NOMO-1 treated with dmso at 0.1 percent for 144 hours (cell line): ENCODE results near the gene GALNTL6.

Experiments used
- DNase-seq: peaks from one replicate; lab custom pipeline; 2025; ENCODE audit not compliant: unreplicated experiment; lab: John Stamatoyannopoulos, UW

GALNTL6 gene

GRCh38 chr4:172105918-172106317 lies 292.7 kb downstream of the GALNTL6 start:
- DNase-seq, result no peak

GRCh38 chr4:172109466-172109865 lies 296.3 kb downstream of the GALNTL6 start:
- no peak for DNase-seq

- DNase-seq, result no peak
Observed at GRCh38 chr4:172124656-172125308, 311.6 kb downstream of the GALNTL6 start.

DNA sequence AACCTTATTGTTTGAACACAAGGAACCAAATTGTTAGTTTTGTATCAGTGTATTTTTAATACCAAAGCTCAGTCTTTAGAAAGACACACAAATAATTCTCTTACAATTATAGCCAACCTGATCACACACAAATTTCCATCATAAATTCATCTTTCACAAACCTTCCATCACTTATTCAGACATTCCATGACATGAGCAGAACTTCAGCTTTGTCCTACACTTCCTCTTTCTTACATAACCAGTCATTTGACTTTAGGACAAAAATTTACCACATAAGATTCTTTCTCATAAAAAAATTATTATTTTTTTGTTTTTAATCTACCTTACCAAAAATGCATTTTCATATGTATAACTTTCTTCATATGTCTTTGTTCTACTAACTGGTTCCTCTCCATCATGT lies 312.2 kb downstream of the GALNTL6 start:
- no peak for DNase-seq

- DNase-seq, result no peak
Observed at GRCh38 chr4:172127168-172127567, 314.0 kb downstream of the GALNTL6 start.

GRCh38 chr4:172129593-172129992 lies 316.4 kb downstream of the GALNTL6 start:
- DNase-seq, result no peak

DNA sequence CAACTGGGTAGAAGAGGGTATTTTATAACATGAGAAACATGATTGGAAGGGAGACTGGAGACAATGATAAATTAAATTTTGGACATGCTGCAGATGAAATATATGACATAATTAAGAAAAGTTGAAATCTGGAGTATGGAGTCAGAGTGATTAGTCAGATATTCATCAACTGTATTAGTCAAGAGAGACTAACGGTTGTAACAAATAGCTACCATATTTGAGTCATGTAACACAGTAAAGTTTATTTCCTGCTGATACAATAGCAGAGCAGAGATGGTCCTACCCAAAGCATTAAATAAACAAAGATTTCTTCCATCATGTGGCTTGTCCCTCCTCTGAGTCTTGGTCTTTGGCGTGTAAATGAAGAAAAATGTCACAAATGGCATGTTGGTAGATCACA lies 321.3 kb downstream of the GALNTL6 start:
- DNase-seq, result no peak

GRCh38 chr4:172141025-172141424 lies 327.8 kb downstream of the GALNTL6 start:
- no peak for DNase-seq

DNA sequence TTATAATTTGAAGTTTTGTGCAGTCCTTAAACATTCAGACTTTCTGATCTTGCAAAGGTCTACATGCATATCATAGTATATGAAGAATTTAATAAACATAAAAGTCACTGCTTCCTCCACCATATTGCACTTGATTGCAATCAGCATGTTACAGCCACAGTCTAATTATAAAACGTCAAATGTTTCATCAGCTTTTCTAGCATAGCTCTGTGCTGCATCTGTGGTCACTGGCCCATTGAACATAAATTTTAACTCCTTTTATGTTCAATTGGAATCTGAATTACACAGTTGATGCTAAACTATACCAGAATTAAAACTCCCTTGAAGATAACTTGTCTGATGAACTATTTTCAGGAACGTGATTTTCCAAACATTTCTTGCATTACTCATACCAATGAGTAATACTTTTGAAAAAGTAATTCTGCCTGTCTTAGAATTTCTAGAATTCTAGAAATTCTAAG lies 329.1 kb downstream of the GALNTL6 start:
- DNase-seq, result no peak

DNA sequence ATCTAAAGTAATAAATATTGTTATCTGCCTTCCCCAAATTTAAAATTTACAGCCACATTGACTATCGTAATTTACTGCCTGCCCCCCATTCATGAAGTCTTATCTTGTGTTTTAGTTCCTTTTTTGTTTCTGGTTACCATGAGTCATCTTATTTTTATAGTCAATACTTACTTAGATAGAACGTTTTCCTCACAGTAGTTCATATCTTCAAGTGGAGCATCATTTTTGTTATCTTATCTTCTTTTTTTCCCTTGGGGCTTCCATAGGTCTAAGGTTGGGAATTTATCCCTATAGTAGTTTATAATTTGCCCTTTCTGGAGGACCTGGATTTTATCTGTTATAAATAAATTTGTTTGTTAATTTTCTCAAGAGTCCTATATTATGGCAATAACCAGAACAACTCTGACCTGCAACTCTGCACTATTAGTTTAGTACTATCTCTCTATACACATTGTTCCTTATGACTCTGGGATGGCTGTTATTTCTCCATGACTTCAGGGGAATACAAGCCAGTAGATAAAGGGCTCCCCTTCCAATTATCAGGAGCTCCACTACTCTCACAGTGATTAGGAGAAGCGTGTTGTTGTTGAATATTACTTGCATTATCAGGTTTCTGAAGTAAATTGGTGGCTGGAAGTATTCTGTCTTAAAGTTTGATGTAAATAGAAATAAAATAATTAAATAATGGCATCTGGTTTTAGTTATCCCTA lies 330.6 kb downstream of the GALNTL6 start:
- peak; percentile 23 for DNase-seq

- DNase-seq, result no peak
Observed at GRCh38 chr4:172147687-172148086, 334.5 kb downstream of the GALNTL6 start.

GRCh38 chr4:172149329-172149728 lies 336.1 kb downstream of the GALNTL6 start:
- DNase-seq, result no peak

GRCh38 chr4:172152284-172152683 lies 339.1 kb downstream of the GALNTL6 start:
- no peak for DNase-seq

GRCh38 chr4:172153719-172154118 lies 340.5 kb downstream of the GALNTL6 start:
- DNase-seq, result no peak

DNA sequence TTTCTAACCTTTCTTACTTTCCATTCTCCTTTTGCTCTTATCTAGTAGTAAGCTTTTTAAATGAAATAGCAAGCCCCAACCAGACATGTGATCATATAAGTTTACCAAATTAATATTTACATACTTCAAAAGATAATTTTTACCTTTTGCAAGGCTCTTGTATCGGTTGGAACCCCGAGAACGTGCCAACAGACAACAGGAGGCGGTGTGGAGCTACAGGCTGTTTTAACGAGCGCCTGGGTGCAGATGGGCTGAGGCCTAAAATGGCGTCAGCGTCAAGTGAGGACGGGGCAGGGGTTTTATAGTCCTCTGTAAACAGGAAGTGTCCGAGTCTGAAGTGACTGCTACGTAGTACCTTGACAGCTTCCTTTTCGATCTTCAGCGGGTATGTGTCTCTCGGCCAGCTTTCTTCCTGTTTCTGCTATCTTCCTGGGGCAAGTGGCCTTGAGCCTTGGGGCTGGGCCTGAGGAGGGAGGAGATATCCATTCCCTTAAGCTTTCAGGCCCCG lies 342.7 kb downstream of the GALNTL6 start:
- no peak for DNase-seq

DNA sequence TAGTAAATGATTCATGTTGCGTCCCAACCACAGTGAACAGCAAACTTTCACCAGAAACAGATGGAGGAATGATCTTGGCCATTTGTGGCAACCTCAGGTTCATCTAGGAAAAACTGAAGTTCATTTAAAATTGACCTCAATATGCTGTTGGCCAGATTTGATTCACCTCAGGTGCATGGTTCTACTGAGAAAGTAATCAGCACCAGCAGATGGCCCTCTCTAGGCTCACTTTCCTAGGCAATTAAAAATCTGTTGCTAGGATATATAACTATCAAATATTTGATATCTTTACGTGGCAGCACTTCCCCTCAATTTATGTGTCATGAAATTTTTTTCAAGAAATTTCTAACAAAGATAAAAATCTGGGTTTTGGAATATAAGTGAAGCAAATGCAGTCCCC lies 344.7 kb downstream of the GALNTL6 start:
- no peak for DNase-seq

- no peak for DNase-seq
Observed at GRCh38 chr4:172163215-172163614, 350.0 kb downstream of the GALNTL6 start.

DNA sequence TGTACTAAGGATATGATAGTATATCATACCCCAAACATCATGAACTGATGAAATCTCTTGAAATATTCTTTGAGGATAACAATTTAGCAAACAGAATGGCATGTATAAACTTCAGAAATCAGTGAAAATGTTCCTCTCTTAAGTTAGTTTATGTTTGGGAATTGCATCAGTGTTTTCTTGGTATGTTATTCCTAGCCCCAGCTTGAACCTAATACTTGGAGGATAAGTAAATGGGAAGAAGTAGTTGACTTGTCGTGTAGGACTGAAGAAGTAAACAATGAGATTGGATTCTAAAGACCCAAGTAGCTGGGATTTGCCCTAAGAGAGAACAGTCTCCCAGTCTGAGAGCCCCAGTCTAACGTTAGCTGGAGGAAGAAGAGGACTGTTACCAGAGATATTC lies 355.7 kb downstream of the GALNTL6 start:
- no peak for DNase-seq

DNA sequence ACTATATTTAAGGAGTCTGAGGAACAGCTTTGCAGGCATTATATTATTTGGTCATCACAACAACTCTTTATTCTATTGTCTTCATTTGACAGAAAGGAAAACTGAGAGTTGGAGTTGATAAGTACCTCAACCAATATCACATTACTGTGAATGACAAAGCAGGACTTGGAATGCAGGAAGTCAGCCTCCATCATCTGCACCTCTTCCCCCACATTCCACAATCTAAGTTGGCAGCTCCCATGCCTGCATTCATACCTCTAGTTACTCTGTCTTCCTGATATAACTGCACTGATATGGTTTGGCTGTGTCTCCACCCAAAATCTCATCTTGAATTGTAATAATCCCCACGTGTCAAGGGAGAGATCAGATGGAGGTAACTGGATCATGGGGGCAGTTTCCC lies 356.7 kb downstream of the GALNTL6 start:
- no peak for DNase-seq

DNA sequence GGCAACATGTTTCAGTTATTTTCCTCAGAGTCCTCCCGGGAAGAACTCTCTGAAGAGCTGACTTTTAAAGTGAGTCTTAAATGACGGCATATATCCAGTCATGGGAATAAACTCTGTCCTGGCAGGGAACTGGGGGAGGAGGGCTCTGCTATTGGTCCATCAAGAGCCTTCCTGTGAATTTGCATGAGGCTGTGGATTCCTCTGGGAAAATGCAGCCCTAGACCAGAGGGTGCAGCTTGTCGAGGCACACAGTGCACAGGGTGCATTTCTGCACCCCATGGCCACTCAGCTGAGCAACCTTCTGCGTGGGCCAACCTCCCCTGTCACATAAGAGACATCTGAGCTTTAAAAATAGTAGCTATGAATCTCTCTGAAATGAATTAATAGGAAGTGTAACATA lies 360.0 kb downstream of the GALNTL6 start:
- no peak for DNase-seq

- no peak for DNase-seq
Observed at GRCh38 chr4:172177382-172177781, 364.2 kb downstream of the GALNTL6 start.

DNA sequence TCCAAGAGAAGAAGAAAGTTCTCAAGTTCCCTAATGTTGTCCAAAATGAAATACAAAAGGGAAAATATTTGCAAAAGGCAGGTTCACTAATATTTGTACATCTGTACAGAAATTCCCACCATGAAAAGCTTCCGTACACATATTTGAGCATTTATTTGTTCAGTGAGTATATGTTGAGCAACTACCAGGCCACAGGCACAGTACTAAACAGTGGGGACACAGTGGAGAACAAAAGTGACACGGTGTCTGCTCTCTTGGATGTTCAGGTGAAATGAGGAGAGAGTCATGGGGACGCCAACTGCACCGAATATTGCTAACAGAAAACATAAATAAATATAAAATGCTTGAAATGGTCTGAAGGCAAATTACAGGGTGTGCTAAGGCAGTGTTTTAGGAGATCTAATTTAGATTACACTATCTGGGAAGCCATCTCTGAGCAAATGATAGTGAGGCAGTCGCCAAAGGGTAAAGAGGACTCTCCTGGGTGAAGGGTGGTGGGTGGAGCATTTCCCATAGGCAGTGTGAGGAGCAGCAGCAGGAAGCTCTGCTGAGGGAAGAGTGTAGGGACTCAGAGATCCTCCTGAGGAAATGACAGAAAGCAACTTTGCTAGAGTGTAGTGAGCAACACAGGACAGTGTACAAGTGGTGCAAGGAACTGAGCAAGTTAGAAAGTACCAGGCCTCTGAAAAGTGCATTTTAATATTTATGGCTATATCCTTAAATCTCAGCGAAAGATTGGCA lies 375.2 kb downstream of the GALNTL6 start:
- DNase-seq, result no peak
